Measurements from ENCODE around the gene CCT4. TPM values are rescaled to one million over a fixed set of nuclear protein-coding genes. Genes with fewer than 3 reads are reported as not detected.
A peak's percentile ranks its signal among the peaks of the same experiment; 100 is the strongest.

CCT4 gene
- total and polyA plus RNA-seq, 2 donors (not counting 1 experiment from before 2014, with no cell fraction given): 136 to 187 TPM

DNA sequence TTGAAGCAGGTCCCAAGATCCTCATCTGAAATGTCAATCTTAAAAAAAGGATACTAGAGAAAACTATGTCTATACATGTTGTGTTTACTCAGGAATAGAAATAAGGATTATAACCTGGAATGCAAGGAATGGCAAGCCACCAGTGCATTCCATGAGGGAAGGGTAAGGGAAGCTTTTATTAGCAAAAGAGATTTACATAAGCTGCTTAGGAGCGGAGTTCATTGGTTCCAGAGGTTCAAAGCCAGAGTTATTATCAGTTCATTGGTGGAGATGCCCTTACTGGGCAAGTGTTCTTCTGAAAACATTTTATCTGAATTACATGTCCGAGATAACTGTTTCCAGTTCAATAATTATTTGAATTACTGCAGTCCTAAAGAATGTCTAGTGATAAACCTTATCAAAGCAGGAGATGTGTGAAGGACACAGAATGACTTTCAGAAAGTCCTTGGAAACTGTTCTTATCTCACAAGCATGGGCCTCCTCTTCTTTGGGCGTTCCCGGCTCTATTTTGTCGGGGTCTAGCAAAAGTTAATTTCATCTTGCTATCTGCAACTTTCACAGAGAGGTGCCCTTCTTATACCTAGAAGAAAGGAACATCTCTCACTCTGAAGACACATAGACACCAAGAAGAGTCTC is 40.5 kb upstream of the CCT4 start:
- no peak overlapping the region for H3K4me2 ChIP-seq (ENCODE audit: extremely low read depth, insufficient read depth, low read length)
- no peak for TF ChIP-seq EZH2 (IDR thresholded peaks at IDR 0.05; ENCODE audit: low read length, missing control alignments)
- TF ChIP-seq, protein P1, sequence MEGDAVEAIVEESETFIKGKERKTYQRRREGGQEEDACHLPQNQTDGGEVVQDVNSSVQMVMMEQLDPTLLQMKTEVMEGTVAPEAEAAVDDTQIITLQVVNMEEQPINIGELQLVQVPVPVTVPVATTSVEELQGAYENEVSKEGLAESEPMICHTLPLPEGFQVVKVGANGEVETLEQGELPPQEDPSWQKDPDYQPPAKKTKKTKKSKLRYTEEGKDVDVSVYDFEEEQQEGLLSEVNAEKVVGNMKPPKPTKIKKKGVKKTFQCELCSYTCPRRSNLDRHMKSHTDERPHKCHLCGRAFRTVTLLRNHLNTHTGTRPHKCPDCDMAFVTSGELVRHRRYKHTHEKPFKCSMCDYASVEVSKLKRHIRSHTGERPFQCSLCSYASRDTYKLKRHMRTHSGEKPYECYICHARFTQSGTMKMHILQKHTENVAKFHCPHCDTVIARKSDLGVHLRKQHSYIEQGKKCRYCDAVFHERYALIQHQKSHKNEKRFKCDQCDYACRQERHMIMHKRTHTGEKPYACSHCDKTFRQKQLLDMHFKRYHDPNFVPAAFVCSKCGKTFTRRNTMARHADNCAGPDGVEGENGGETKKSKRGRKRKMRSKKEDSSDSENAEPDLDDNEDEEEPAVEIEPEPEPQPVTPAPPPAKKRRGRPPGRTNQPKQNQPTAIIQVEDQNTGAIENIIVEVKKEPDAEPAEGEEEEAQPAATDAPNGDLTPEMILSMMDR (conservative IDR thresholded peaks at IDR 0.05 in 1 of 2, IDR thresholded peaks at IDR 0.05 in 1 of 2; ENCODE audit: low read depth in 1 of 2, low read length in 2 of 2): no peak
- H2AFZ ChIP-seq (ENCODE audit: low read length): no peak overlapping the region
- no peaks in the 10 kb centered on the region for H3K79me2 ChIP-seq (ENCODE audit: control insufficient read depth, insufficient read depth, low read length)
- DNase-seq (ENCODE audit: low read depth in 2 of 2): peak in 1 of 2 donors; percentile 87
- no peaks in the 10 kb centered on the region for H3K9me3 ChIP-seq (ENCODE audit: control insufficient read depth, insufficient read depth, low read depth, low read length)
- H3K9ac ChIP-seq (ENCODE audit: insufficient read depth, low read length): no peak overlapping the region
- no peaks in the 10 kb centered on the region for H3K4me1 ChIP-seq (ENCODE audit: control insufficient read depth, extremely low read depth, insufficient read depth, low read length)
- H4K20me1 ChIP-seq (ENCODE audit: control insufficient read depth, extremely low read depth, insufficient read depth, low read length): no peaks in the 10 kb centered on the region
- no peak overlapping the region for H3K4me3 ChIP-seq (replicated peaks in 1 of 4; ENCODE audit: control extremely low read depth in 1 of 4, insufficient read depth in 1 of 4, low read depth in 3 of 4, low read length in 4 of 4)
- no peak overlapping the region for H3K27ac ChIP-seq (ENCODE audit: insufficient read depth, low read length)
- H3K27me3 ChIP-seq (ENCODE audit: control insufficient read depth, insufficient read depth, low read length): no peaks in the 10 kb centered on the region
- no peaks in the 10 kb centered on the region for H3K36me3 ChIP-seq (ENCODE audit: control insufficient read depth, insufficient read depth, low read length)

DNA sequence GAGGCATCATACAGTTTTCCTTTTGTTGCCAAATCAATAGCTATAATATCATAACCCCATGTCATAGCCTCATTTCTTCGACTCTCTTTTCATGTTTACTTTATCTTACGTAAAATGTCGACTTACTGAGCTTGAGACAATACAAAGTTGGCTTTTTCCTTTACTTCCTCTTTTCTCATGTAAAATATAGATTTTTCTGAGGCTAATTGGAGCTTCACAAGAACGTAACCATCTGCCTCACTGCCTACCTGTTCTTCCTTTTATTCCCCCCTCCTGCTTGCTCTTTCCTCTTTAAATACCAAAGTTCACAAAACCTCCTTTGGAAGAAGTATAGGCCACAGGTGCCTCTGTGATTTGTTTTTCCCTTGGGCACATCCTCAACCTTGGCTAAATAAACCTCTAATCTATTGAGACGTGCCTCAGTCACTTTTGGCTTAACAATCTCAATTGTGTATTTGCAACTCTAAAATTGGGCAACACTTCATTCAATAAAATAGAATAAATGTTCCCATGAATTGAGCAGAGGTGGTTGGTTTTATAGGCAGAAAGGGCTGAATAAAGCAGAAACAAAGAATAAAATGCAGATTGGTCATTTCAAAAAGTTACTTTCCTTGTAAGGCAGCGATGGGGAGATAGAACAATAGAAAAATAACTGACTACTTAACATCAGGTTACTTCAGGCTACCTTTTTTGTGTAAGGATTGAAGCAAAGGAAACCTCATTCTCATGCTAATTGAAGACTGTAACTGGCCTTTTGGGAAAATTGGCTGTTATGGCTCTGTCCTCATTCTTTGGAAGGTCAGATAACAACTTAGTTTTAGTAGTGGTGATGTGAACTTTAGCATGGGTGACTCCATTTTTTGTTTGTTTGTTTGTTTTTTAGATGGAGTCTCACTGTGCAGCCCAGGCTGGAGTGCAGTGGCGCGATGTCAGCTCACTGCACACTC is 38.3 kb upstream of the CCT4 start:
- no peaks in the 10 kb centered on the region for H3K9me3 ChIP-seq (ENCODE audit: control insufficient read depth, insufficient read depth, low read depth, low read length)
- TF ChIP-seq EZH2 (IDR thresholded peaks at IDR 0.05; ENCODE audit: low read length, missing control alignments): no peak
- TF ChIP-seq, protein P1 (conservative IDR thresholded peaks at IDR 0.05 in 1 of 2, IDR thresholded peaks at IDR 0.05 in 1 of 2; ENCODE audit: low read depth in 1 of 2, low read length in 2 of 2): no peak
- H3K9ac ChIP-seq (ENCODE audit: insufficient read depth, low read length): no peak overlapping the region
- DNase-seq (ENCODE audit: low read depth in 2 of 2): no peak
- no peaks in the 10 kb centered on the region for H3K4me1 ChIP-seq (ENCODE audit: control insufficient read depth, extremely low read depth, insufficient read depth, low read length)
- no peak overlapping the region for H3K4me2 ChIP-seq (ENCODE audit: extremely low read depth, insufficient read depth, low read length)
- no peak overlapping the region for H3K4me3 ChIP-seq (replicated peaks in 1 of 4; ENCODE audit: control extremely low read depth in 1 of 4, insufficient read depth in 1 of 4, low read depth in 3 of 4, low read length in 4 of 4)
- no peaks in the 10 kb centered on the region for H4K20me1 ChIP-seq (ENCODE audit: control insufficient read depth, extremely low read depth, insufficient read depth, low read length)
- no peak overlapping the region for H2AFZ ChIP-seq (ENCODE audit: low read length)
- no peak overlapping the region for H3K27ac ChIP-seq (ENCODE audit: insufficient read depth, low read length)
- H3K36me3 ChIP-seq (ENCODE audit: control insufficient read depth, insufficient read depth, low read length): no peaks in the 10 kb centered on the region
- H3K79me2 ChIP-seq (ENCODE audit: control insufficient read depth, insufficient read depth, low read length): no peaks in the 10 kb centered on the region
- H3K27me3 ChIP-seq (ENCODE audit: control insufficient read depth, insufficient read depth, low read length): no peaks in the 10 kb centered on the region

DNA sequence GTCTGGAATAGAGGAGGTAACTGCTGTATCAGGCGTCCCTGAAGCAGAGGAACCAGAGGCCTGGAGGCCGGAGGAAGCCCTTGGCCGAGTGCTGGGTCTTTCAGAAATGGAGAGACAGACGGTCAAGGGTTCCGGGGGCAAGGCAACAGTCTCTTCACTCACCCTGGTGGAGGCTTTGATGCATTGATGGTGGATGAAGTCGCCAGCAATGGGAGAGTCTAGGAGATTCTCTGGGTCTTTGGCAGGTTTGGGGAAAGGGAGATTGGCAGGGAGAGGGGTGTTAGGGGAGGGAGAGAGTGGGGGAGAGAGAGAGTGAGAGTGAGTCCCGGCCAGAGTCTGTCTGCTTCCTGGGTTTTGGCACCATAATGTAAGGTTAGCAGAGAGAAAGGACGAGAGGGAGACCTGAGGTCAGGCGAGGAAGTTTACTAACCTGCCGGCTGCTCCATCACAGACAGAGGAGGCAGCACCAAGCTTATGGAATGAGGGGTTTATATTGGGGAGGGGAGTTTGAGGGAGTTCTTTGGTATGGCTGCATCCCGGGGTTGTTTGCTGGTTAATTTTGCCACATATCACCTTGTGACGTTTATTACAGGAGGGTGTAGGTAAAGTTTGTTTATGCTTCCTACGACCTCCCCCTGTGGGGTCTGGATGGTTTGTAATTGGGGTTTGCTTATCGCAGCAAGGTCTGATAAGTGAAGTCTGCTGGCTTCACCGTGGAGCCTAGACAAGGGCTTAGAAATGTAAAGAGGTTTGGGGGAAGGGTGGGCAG is 36.6 kb upstream of the CCT4 start:
- no peaks in the 10 kb centered on the region for H3K79me2 ChIP-seq (ENCODE audit: control insufficient read depth, insufficient read depth, low read length)
- H3K36me3 ChIP-seq (ENCODE audit: control insufficient read depth, insufficient read depth, low read length): no peaks in the 10 kb centered on the region
- no peaks in the 10 kb centered on the region for H3K27me3 ChIP-seq (ENCODE audit: control insufficient read depth, insufficient read depth, low read length)
- no peak overlapping the region for H3K4me3 ChIP-seq (replicated peaks in 1 of 4; ENCODE audit: control extremely low read depth in 1 of 4, insufficient read depth in 1 of 4, low read depth in 3 of 4, low read length in 4 of 4)
- no peak overlapping the region for H3K4me2 ChIP-seq (ENCODE audit: extremely low read depth, insufficient read depth, low read length)
- H3K4me1 ChIP-seq (ENCODE audit: control insufficient read depth, extremely low read depth, insufficient read depth, low read length): no peaks in the 10 kb centered on the region
- H3K27ac ChIP-seq (ENCODE audit: insufficient read depth, low read length): no peak overlapping the region
- no peak for DNase-seq (ENCODE audit: low read depth in 2 of 2)
- no peaks in the 10 kb centered on the region for H4K20me1 ChIP-seq (ENCODE audit: control insufficient read depth, extremely low read depth, insufficient read depth, low read length)
- H3K9me3 ChIP-seq (ENCODE audit: control insufficient read depth, insufficient read depth, low read depth, low read length): no peaks in the 10 kb centered on the region
- no peak overlapping the region for H3K9ac ChIP-seq (ENCODE audit: insufficient read depth, low read length)
- TF ChIP-seq EZH2 (IDR thresholded peaks at IDR 0.05; ENCODE audit: low read length, missing control alignments): no peak
- TF ChIP-seq, protein P1 (conservative IDR thresholded peaks at IDR 0.05 in 1 of 2, IDR thresholded peaks at IDR 0.05 in 1 of 2; ENCODE audit: low read depth in 1 of 2, low read length in 2 of 2): no peak
- H2AFZ ChIP-seq (ENCODE audit: low read length): no peak overlapping the region

Data from fibroblast of lung (primary cell).